CD4-positive, alpha-beta memory T cell (primary cell): Measurements from ENCODE around the gene ZNF695. TPM values are rescaled to one million over a fixed set of nuclear protein-coding genes. Genes with fewer than 3 reads are reported as not detected.

Source experiments
- CTCF ChIA-PET: fragments of 350-600 bp; sonication (Branson Sonifier 250); formaldehyde crosslinking; loops from one replicate; lab custom pipeline; 2021; ENCODE audit warnings: inconsistent platforms; ENCODE audit not compliant: partially characterized antibody; lab: Charles Lee
- POLR2A ChIA-PET: fragments of 350-600 bp; sonication (Branson Sonifier 250); formaldehyde crosslinking; loops from one replicate; lab custom pipeline; 2021; ENCODE audit not compliant: partially characterized antibody; lab: Charles Lee
- DNase-seq, 5 donors: peaks; one replicate each; pipeline versions ENCODE4 v3.0.0 to v3.0.0-alpha.2; 2020 to 2022; ENCODE audit warnings: mixed read lengths in 1 of 5
- H3K27ac ChIP-seq: one replicate; pipeline ENCODE4 v1.7.0; 2013; ENCODE audit warnings: low read depth, low read length
- H3K27me3 ChIP-seq: 2 replicates; pipeline ENCODE4 v1.7.0; 2013; ENCODE audit warnings: mild to moderate bottlenecking, low read length, moderate library complexity; ENCODE audit not compliant: insufficient read depth
- H3K36me3 ChIP-seq: 2 replicates; pipeline ENCODE4 v1.7.0; 2013; ENCODE audit warnings: mild to moderate bottlenecking, low read length, moderate library complexity; ENCODE audit not compliant: insufficient read depth
- H3K4me1 ChIP-seq: 2 replicates; pipeline ENCODE4 v1.7.0; 2013; ENCODE audit warnings: mild to moderate bottlenecking, low read length, moderate library complexity; ENCODE audit not compliant: insufficient read depth
- H3K4me3 ChIP-seq, 2 donors: one replicate each; pipeline ENCODE4 v1.7.0; 2013; ENCODE audit warnings: low read length in 2 of 2, mild to moderate bottlenecking in 1 of 2
- H3K9me3 ChIP-seq, 2 donors: one replicate each; pipeline ENCODE4 v1.7.0; 2013; ENCODE audit warnings: low read length in 2 of 2, control low read depth in 1 of 2; ENCODE audit not compliant: control insufficient read depth in 1 of 2
- H3K27ac Mint-ChIP-seq, 7 donors: one replicate each; pipeline ENCODE4 v1.8.0; 2020 to 2021; ENCODE audit warnings: mixed read lengths in 7 of 7, mild to moderate bottlenecking in 6 of 7, inconsistent platforms in 3 of 7, moderate library complexity in 3 of 7
- H3K27me3 Mint-ChIP-seq, 2 donors: one replicate each; pipeline ENCODE4 v1.8.0; 2020 to 2021; ENCODE audit warnings: mixed read lengths in 2 of 2
- H3K36me3 Mint-ChIP-seq, 2 donors: one replicate each; pipeline ENCODE4 v1.8.0; 2020 to 2021; ENCODE audit warnings: mixed read lengths in 2 of 2, inconsistent platforms in 1 of 2, mild to moderate bottlenecking in 1 of 2
- H3K4me1 Mint-ChIP-seq, 4 donors: one replicate each; pipeline ENCODE4 v1.8.0; 2020 to 2021; ENCODE audit warnings: mixed read lengths in 4 of 4, mild to moderate bottlenecking in 1 of 4
- H3K4me3 Mint-ChIP-seq, 8 donors: one replicate each; pipeline ENCODE4 v1.8.0; 2020 to 2021; ENCODE audit warnings: mixed read lengths in 8 of 8, mild to moderate bottlenecking in 7 of 8, moderate library complexity in 6 of 8, inconsistent platforms in 3 of 8
- H3K9me3 Mint-ChIP-seq, 8 donors: one replicate each; pipeline ENCODE4 v1.8.0; 2020 to 2021; ENCODE audit warnings: mixed read lengths in 8 of 8, mild to moderate bottlenecking in 5 of 8, inconsistent platforms in 3 of 8, moderate library complexity in 1 of 8
- intact Hi-C: fragments of 100-400 bp; cut with micrococcal nuclease; formaldehyde crosslinking; loops from one replicate; pipeline ENCODE4 v1.15.1; 2023
- polyA plus RNA-seq, 2 donors: library from polyadenylated mRNA; unstranded; fragments of 300-500 nt; fragmentation: Illumina TruSeq; gene quantifications; one replicate each; pipeline ENCODE4 v1.2.3, GENCODE V29; 2021
- total RNA-seq, 2 experiments: library from RNA; stranded (reverse); gene quantifications; one replicate each; pipeline ENCODE4 v1.2.3, GENCODE V29; 2021

Gene ZNF695
- total and polyA plus RNA-seq, 4 experiments from 2014 or later, result not detected

DNA sequence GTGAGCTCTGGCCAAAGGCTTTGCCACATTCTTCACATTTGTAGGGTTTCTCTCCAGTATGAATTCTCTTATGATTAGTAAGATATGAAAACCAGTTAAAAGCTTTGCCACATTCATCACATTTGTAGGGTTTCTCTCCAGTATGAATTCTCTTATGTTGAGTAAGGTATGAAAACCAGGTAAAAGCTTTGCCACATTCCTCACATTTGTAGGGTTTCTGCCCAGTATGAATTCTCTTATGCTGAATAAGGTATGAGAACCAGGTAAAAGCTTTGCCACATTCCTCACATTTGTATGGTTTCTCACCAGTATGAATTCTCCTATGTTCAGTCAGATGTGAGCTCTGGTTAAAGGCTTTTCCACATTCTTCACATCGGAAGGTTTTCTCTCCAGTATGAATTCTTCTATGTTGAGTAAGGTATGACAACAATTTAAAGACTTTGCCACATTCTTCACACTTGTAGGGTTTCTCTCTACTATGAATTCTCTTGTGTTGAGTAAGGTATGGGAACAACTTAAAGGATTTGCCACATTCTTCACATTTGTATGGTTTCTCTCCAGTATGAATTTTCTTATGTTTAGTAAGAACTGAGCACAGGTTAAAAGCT, 20.7 kb downstream of the ZNF695 start:
- Histone ChIP-seq H3K27me3 (no peaks in the 10 kb centered on the region), H3K36me3 (no peaks in the 10 kb centered on the region), H3K27ac (no peak overlapping the region), H3K9me3 (peaks cover 0 to 44% of the 10 kb centered on the region in 2 donors), H3K4me3 (no peak overlapping the region), H3K4me1 (no peaks in the 10 kb centered on the region)
- intact Hi-C loops, result no loop called here
- peaks cover 8 to 100% (median 96%) of the 10 kb centered on the region in 8 donors for H3K9me3 Mint-ChIP-seq
- no peaks in the 10 kb centered on the region for H3K27me3 Mint-ChIP-seq
- no peak overlapping the region for H3K4me3 Mint-ChIP-seq
- CTCF ChIA-PET, result interaction anchor here (0.5 kb wide), 1 partner anchor 9 kb away, joined by 3 read pairs; no protein-coding TSS in a partner anchor
- no peak overlapping the region for H3K27ac Mint-ChIP-seq
- DNase-seq, result no peak
- no peaks in the 10 kb centered on the region for H3K4me1 Mint-ChIP-seq
- H3K36me3 Mint-ChIP-seq, result peaks cover 23 to 36% of the 10 kb centered on the region in 2 donors
- POLR2A ChIA-PET, result no interaction called here

DNA sequence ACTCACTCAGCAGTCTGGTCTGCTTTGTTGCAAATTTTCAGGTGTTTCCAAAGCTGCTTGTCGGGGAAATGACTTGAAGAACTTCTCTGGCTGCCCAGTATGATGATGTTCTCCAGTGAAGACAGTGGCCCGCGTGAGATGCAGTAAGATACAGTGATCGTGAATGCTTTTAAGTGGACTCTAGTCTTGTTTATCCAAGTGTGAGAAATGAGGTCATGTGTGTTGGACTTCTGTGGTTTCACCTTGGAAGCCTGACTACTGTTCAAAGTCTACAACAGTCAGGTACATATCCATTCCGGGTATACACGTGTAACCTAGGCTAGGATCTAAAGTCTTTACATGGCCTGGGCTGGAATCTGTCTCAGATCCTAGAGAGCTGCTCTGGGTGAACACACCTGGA, 29.1 kb downstream of the ZNF695 start:
- peaks cover 4 to 6% of the 10 kb centered on the region in 2 donors for H3K27me3 Mint-ChIP-seq

DNA sequence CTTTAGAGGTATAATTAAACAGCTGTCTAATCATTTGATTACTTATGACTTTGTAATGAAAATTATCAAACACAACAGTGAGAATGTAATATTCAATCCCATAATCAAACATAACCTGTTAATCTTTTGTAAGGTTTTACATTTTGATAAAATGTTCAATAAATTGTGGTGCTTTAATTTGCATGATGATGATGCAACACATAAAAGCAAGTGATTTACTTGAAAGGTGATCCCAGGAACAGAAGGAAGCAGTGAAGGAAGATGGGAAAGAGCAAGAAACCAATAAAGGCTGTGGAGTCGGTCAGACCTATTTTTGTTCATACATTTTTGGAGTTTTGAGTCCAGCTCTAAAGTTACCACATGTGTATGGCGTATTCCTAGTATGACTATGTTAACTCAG, 29.6 kb downstream of the ZNF695 start:
- no peaks in the 10 kb centered on the region for H3K36me3 ChIP-seq
- no peak overlapping the region for H3K27ac Mint-ChIP-seq
- no peak overlapping the region for H3K4me3 Mint-ChIP-seq
- no peaks in the 10 kb centered on the region for H3K27me3 ChIP-seq
- peaks cover 0 to 5% of the 10 kb centered on the region in 2 donors for H3K9me3 ChIP-seq
- DNase-seq, result no peak
- H3K27me3 Mint-ChIP-seq, result peaks cover 4 to 6% of the 10 kb centered on the region in 2 donors
- ChIA-PET POLR2A (no interaction called here), CTCF (no interaction called here)
- H3K36me3 Mint-ChIP-seq, result peaks cover 0 to 6% of the 10 kb centered on the region in 2 donors
- no peak overlapping the region for H3K4me3 ChIP-seq
- intact Hi-C loops, result no loop called here
- no peaks in the 10 kb centered on the region for H3K4me1 Mint-ChIP-seq
- H3K4me1 ChIP-seq, result no peaks in the 10 kb centered on the region
- H3K27ac ChIP-seq, result no peak overlapping the region
- H3K9me3 Mint-ChIP-seq, result peaks cover 0 to 63% (median 53%) of the 10 kb centered on the region in 8 donors

More for the DNA sequence above, 29.1 kb downstream of the ZNF695 start:
- H3K4me1 ChIP-seq, result no peaks in the 10 kb centered on the region
- intact Hi-C loops, result no loop called here
- ChIA-PET CTCF (no interaction called here), POLR2A (no interaction called here)
- no peaks in the 10 kb centered on the region for H3K36me3 ChIP-seq
- H3K27ac ChIP-seq, result no peak overlapping the region
- no peak overlapping the region for H3K4me3 Mint-ChIP-seq
- no peaks in the 10 kb centered on the region for H3K27me3 ChIP-seq
- no peak overlapping the region for H3K4me3 ChIP-seq
- H3K9me3 ChIP-seq, result peaks cover 0 to 5% of the 10 kb centered on the region in 2 donors
- no peak for DNase-seq
- H3K4me1 Mint-ChIP-seq, result no peaks in the 10 kb centered on the region
- no peak overlapping the region for H3K27ac Mint-ChIP-seq
- peaks cover 0 to 6% of the 10 kb centered on the region in 2 donors for H3K36me3 Mint-ChIP-seq
- peaks cover 0 to 68% (median 57%) of the 10 kb centered on the region in 8 donors for H3K9me3 Mint-ChIP-seq

DNA sequence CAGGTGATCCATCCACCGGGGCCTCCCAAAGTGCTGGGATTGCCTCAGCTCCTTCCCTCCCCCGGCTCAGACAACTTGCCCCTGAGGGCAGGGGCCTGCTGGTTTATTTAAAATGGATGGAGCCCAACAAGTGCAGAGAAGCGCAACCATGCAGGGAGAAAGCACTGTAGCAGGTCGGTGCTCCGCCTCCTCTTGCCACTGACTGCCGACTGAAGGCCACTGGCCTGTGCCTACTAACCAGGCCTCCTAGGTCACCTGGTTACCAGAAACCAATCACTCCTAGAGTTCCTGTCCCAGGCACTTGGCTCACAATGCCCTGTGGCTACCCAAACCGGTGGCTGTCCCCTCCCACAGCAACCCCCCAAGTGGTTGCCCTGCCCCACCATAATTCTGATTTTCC, 35.9 kb downstream of the ZNF695 start:
- Mint-ChIP-seq H3K9me3 (peaks cover 0 to 42% (median 21%) of the 10 kb centered on the region in 8 donors), H3K4me3 (no peak overlapping the region), H3K4me1 (no peaks in the 10 kb centered on the region), H3K27me3 (peaks cover 0 to 5% of the 10 kb centered on the region in 2 donors), H3K27ac (no peak overlapping the region), H3K36me3 (peaks cover 0 to 7% of the 10 kb centered on the region in 2 donors)
- no peak overlapping the region for H3K4me3 ChIP-seq
- CTCF ChIA-PET, result interaction anchor here (0.8 to 2.8 kb wide), 4 partner anchors 23 to 82 kb away, joined by 3 to 15 read pairs (median 4); no protein-coding TSS in a partner anchor
- H3K9me3 ChIP-seq, result peaks cover 0 to 3% of the 10 kb centered on the region in 2 donors
- no peak for DNase-seq
- no peak overlapping the region for H3K27ac ChIP-seq
- no peaks in the 10 kb centered on the region for H3K36me3 ChIP-seq
- POLR2A ChIA-PET, result no interaction called here
- no peaks in the 10 kb centered on the region for H3K27me3 ChIP-seq
- H3K4me1 ChIP-seq, result no peaks in the 10 kb centered on the region
- intact Hi-C loops, result loop anchor here (5.0 kb wide), 1 partner anchor 475 kb away; no protein-coding TSS in a partner anchor

DNA sequence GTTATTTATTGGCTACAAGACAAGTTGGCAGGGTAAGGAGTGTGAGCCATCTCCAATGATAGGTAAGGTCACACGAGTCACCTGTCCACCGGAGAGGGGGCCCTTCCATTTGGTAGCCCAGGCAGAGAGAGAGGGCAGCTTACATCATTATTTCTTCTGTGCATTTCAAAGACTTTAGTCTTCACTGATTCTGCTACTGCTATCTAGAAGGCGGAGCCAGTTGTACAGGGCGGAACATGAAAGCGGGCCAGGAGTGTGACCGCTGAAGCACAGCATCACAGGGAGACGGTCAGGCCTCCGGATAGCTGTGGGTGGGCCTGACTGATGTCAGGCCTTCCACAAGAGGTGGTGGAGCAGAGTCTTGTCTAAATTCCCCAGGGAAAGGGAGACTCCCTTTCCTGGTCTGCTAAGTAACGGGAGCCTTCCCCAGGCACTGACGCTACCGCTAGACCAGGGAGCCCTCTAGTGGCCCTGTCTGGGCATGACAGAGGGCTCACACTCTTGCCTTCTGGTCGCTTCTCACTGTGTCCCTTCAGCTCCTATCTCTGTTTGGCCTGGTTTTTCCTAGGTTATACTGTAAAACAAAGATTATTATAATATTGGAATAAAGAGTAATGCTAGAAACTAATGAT, 36.7 kb downstream of the ZNF695 start:
- Histone ChIP-seq H3K4me3 (no peak overlapping the region), H3K36me3 (no peaks in the 10 kb centered on the region), H3K4me1 (no peaks in the 10 kb centered on the region), H3K27ac (no peak overlapping the region), H3K27me3 (no peaks in the 10 kb centered on the region), H3K9me3 (peaks cover 0 to 3% of the 10 kb centered on the region in 2 donors)
- ChIA-PET CTCF (interaction anchor here (0.8 to 2.8 kb wide), 5 partner anchors 11 to 82 kb away, joined by 3 to 15 read pairs (median 3); no protein-coding TSS in a partner anchor), POLR2A (no interaction called here)
- Mint-ChIP-seq H3K9me3 (peaks cover 0 to 41% (median 20%) of the 10 kb centered on the region in 8 donors), H3K27me3 (peaks cover 0 to 3% of the 10 kb centered on the region in 2 donors), H3K27ac (no peak overlapping the region), H3K36me3 (peaks cover 0 to 7% of the 10 kb centered on the region in 2 donors), H3K4me3 (peak overlapping the region in 1 of 8 donors; percentile 55), H3K4me1 (no peaks in the 10 kb centered on the region)
- DNase-seq, result peak in 4 of 5 donors; percentile 9 to 31 (median 25)
- intact Hi-C loops, result loop anchor here (5.0 kb wide), 1 partner anchor 474 kb away; no protein-coding TSS in a partner anchor

DNA sequence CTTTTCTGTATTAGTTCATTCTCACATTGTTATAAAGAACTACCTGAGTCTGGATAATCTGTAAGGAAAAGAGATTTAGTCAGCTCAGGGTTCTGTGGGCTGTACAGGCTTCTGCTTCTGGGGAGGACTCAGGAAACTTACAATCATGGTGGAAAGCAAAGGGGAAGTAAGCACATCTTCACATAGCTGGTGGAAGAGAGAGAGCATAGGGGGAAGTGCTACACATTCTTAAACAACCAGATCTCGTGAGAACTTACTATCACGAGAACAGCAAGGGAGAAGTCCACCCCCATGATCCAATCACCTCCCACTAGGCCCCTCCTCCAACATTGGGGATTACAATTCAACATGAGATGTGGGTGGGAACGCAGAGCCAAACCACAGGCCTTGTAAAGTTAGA, 38.2 kb downstream of the ZNF695 start:
- Histone ChIP-seq H3K9me3 (peaks cover 0 to 3% of the 10 kb centered on the region in 2 donors), H3K4me3 (no peak overlapping the region), H3K27ac (no peak overlapping the region), H3K27me3 (no peaks in the 10 kb centered on the region), H3K4me1 (no peaks in the 10 kb centered on the region), H3K36me3 (no peaks in the 10 kb centered on the region)
- DNase-seq, result no peak
- intact Hi-C loops, result loop anchor here (5.0 kb wide), 1 partner anchor 472 kb away; no protein-coding TSS in a partner anchor
- ChIA-PET POLR2A (no interaction called here), CTCF (interaction anchor here (0.6 to 2.8 kb wide), 4 partner anchors 21 to 63 kb away, joined by 3 to 15 read pairs (median 4); no protein-coding TSS in a partner anchor)
- H3K36me3 Mint-ChIP-seq, result peaks cover 0 to 7% of the 10 kb centered on the region in 2 donors
- no peak overlapping the region for H3K27ac Mint-ChIP-seq
- no peaks in the 10 kb centered on the region for H3K4me1 Mint-ChIP-seq
- H3K9me3 Mint-ChIP-seq, result peaks cover 0 to 37% (median 21%) of the 10 kb centered on the region in 8 donors
- H3K27me3 Mint-ChIP-seq, result no peaks in the 10 kb centered on the region
- no peak overlapping the region for H3K4me3 Mint-ChIP-seq

DNA sequence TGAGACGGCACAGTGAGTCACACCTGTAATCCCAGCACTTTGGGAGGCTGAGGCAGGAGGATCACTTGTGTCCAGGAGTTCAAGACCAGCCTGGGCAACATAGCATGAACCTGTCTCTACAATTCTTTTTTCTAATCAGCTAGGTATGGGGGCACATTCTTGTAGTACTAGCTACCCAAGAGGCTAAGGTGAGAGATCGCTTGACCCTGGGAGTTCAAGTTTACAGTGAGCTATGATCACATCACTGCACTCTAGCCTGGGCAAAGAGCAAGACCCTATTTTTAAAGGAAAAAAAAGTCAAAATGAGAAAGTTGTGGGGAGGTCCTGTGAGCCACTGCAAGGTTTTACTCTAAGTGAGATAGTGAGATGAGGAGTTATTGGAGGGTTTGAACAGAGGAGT, 41.4 kb downstream of the ZNF695 start:
- DNase-seq, result no peak
- CTCF ChIA-PET, result no interaction called here
- Mint-ChIP-seq H3K27me3 (peaks cover 1 to 5% of the 10 kb centered on the region in 2 donors), H3K4me3 (no peak overlapping the region), H3K27ac (no peak overlapping the region), H3K36me3 (peaks cover 0 to 7% of the 10 kb centered on the region in 2 donors), H3K9me3 (peaks cover 0 to 39% (median 22%) of the 10 kb centered on the region in 8 donors), H3K4me1 (no peaks in the 10 kb centered on the region)
- Histone ChIP-seq H3K4me3 (no peak overlapping the region), H3K27me3 (no peaks in the 10 kb centered on the region), H3K27ac (no peak overlapping the region), H3K36me3 (no peaks in the 10 kb centered on the region), H3K9me3 (peaks cover 0 to 3% of the 10 kb centered on the region in 2 donors), H3K4me1 (no peaks in the 10 kb centered on the region)
- intact Hi-C loops, result no loop called here
- POLR2A ChIA-PET, result no interaction called here
